ENCODE measurements around the gene TLK2.
"Not testable (repeated sequence)": the region's sequence is repeated elsewhere in the genome, so short reads cannot be mapped to it uniquely, and the experiment has no call there.

GRCh38 chr17:62530936-62531335 is 52.3 kb downstream of the TLK2 start:
- not testable (repeated sequence) for TF ChIP-seq RARB (CRISPR knock-in tag; IDR thresholded peaks at IDR 0.05); ISL1 (CRISPR knock-in tag; IDR thresholded peaks at IDR 0.05); CSDC2 (CRISPR knock-in tag; IDR thresholded peaks at IDR 0.05); PATZ1 (CRISPR knock-in tag; IDR thresholded peaks at IDR 0.05; ENCODE audit: borderline replicate concordance); ESRRG (CRISPR knock-in tag; IDR thresholded peaks at IDR 0.05); OSR1 (CRISPR knock-in tag; IDR thresholded peaks at IDR 0.05)
